SU-DHL-6 (cell line): ENCODE data around the gene PUS1.

Source experiments
- CTCF ChIP-seq: fragments of 200-600 bp; sonication (generic); IDR thresholded peaks from one replicate; pipeline ENCODE4 v1.5.1; 2017; ENCODE audit warnings: antibody characterized with exemption, mild to moderate bottlenecking, low read length, moderate library complexity; ENCODE audit not compliant: insufficient read depth, poor library complexity, severe bottlenecking
- EZH2phosphoT487 ChIP-seq: fragments of 200-600 bp; sonication (generic), shearing (Covaris generic); conservative IDR thresholded peaks from 2 replicates; pipeline ENCODE4 v1.6.1; 2018; ENCODE audit warnings: mild to moderate bottlenecking, antibody characterized with exemption, low read length, moderate library complexity, mixed read lengths

- TF ChIP-seq CTCF: no peak
- TF ChIP-seq EZH2phosphoT487: no peak
Observed at GRCh38 chr12:131980263-131980662, 51.2 kb downstream of the PUS1 start.
